Measurements from ENCODE around the gene UGT1A5.

Gene UGT1A5

GRCh38 chr2:233813236-233814055 lies 100.7 kb downstream of the UGT1A5 start:
- no peak for DNase-seq

GRCh38 chr2:233814056-233814835 lies 101.5 kb downstream of the UGT1A5 start:
- no peak for DNase-seq

- no peak for DNase-seq
Measured at GRCh38 chr2:233815861-233816260, 103.2 kb downstream of the UGT1A5 start.

GRCh38 chr2:233816334-233816733 lies 103.6 kb downstream of the UGT1A5 start:
- DNase-seq = no peak

GRCh38 chr2:233816771-233817170 lies 104.1 kb downstream of the UGT1A5 start:
- no peak for DNase-seq

- no peak for DNase-seq
Measured at GRCh38 chr2:233817361-233817911, 104.7 kb downstream of the UGT1A5 start.

GRCh38 chr2:233817995-233818638 lies 105.4 kb downstream of the UGT1A5 start:
- DNase-seq = no peak

GRCh38 chr2:233818639-233819621 lies 106.2 kb downstream of the UGT1A5 start:
- DNase-seq = no peak

- DNase-seq = no peak
Measured at GRCh38 chr2:233819884-233820773, 107.4 kb downstream of the UGT1A5 start.

- DNase-seq = no peak
Measured at GRCh38 chr2:233820774-233821105, 108.0 kb downstream of the UGT1A5 start.

- no peak for DNase-seq
Measured at GRCh38 chr2:233821196-233821595, 108.5 kb downstream of the UGT1A5 start.

GRCh38 chr2:233821709-233822100 lies 109.0 kb downstream of the UGT1A5 start:
- DNase-seq = no peak

- no peak for DNase-seq
Measured at GRCh38 chr2:233822101-233822771, 109.5 kb downstream of the UGT1A5 start.
